SIG-M5 treated with dmso at 0.1 percent for 504 hours (cell line): ENCODE measurements around the gene CDX1.

Experiments used
- DNase-seq: peaks from one replicate; lab custom pipeline; 2025; ENCODE audit not compliant: unreplicated experiment; lab: John Stamatoyannopoulos, UW

The CDX1 gene

GRCh38 chr5:150166650-150167511 lies at the start of gene CDX1:
TSS of gene CDX1 (plus strand) at chr5:150166778. CDS start at chr5:150166877, 99 bp downstream.
- no peak for DNase-seq

GRCh38 chr5:150117945-150118560 lies 48.5 kb upstream of the CDX1 start:
- DNase-seq, result no peak

- DNase-seq, result no peak
Observed at GRCh38 chr5:150118561-150119229, 47.9 kb upstream of the CDX1 start.

- no peak for DNase-seq
Observed at GRCh38 chr5:150119421-150120061, 47.0 kb upstream of the CDX1 start.

GRCh38 chr5:150120062-150120441 lies 46.5 kb upstream of the CDX1 start:
- DNase-seq, result no peak

- DNase-seq, result no peak
Observed at GRCh38 chr5:150120617-150121447, 45.7 kb upstream of the CDX1 start.

GRCh38 chr5:150121448-150122157 lies 45.0 kb upstream of the CDX1 start:
- DNase-seq, result no peak

- peak; percentile 70 for DNase-seq
Observed at GRCh38 chr5:150122158-150122510, 44.4 kb upstream of the CDX1 start.

- no peak for DNase-seq
Observed at GRCh38 chr5:150122536-150123481, 43.8 kb upstream of the CDX1 start.

- DNase-seq, result peak; percentile 13
Observed at GRCh38 chr5:150123542-150123941, 43.0 kb upstream of the CDX1 start.

GRCh38 chr5:150124111-150124557 lies 42.4 kb upstream of the CDX1 start:
- peak; percentile 51 for DNase-seq

GRCh38 chr5:150124596-150124995 lies 42.0 kb upstream of the CDX1 start:
- DNase-seq, result no peak

- DNase-seq, result no peak
Observed at GRCh38 chr5:150125334-150125733, 41.2 kb upstream of the CDX1 start.

GRCh38 chr5:150126199-150126920 lies 40.2 kb upstream of the CDX1 start:
- no peak for DNase-seq

GRCh38 chr5:150126921-150127265 lies 39.7 kb upstream of the CDX1 start:
- no peak for DNase-seq

- DNase-seq, result no peak
Observed at GRCh38 chr5:150129454-150129812, 37.1 kb upstream of the CDX1 start.

- peak; percentile 82 for DNase-seq
Observed at GRCh38 chr5:150129813-150130492, 36.6 kb upstream of the CDX1 start.

GRCh38 chr5:150130493-150130922 lies 36.1 kb upstream of the CDX1 start:
- no peak for DNase-seq
